GM10847 (cell line): ENCODE data around the gene XPR1.

ENCODE experiments used
- POLR2A ChIP-seq: IDR thresholded peaks from 2 replicates; pipeline ENCODE4 v1.6.1; 2011; ENCODE audit not compliant: insufficient read length; ENCODE audit errors: extremely low read depth

The XPR1 gene

DNA sequence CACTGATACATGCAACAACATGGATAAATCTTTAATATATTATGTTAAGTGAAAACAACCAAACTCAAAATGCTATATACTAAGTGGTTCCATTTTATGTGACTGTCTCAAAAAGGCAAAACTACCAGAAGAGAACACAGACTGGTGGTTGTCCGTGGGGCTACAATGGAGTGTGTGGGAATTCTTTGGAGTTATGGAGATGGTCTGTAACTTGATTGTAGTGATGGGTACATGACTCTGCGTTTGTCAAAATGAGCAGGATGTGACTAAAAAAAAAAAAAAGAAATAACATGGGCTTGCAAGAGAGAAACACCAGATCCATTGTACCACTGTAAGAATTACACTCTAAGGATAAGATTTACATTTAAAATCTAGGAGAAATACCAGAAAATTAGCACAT lies 228.7 kb downstream of the XPR1 start:
- TF ChIP-seq POLR2A = no peak

- no peak for TF ChIP-seq POLR2A
Observed at GRCh38 chr1:180862305-180862704, 230.5 kb downstream of the XPR1 start.

DNA sequence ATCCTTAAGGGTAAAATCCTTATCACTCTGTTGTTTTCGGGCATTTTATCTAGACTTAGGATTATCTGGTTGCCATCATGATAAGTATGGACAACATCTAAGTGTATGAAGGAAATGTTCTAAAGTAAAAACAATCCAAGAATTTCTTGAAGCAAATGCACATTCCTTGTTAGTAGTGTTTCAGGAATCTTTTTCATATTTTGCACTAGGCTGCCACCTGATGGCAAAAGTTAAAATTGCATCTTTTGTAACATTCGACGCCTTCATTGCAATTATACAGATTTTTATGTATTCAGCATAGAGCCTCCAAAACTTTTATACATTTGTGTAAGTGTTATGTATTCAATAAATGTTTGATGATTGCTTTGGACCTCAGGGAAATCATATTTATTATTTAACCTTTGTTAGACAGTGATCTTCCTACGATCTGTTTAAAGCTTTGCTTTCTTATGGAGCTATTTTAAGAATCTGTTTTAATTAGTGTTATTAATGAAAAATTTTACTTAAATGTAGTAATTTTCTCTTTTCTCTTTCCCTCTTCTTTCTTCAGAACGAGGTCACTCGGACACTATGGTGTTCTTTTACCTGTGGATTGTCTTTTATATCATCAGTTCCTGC lies 231.4 kb downstream of the XPR1 start:
- no peak for TF ChIP-seq POLR2A

GRCh38 chr1:180881806-180882509 lies 250.1 kb downstream of the XPR1 start:
- TF ChIP-seq POLR2A = no peak

GRCh38 chr1:180884588-180885300 lies 252.9 kb downstream of the XPR1 start:
- TF ChIP-seq POLR2A = no peak

- no peak for TF ChIP-seq POLR2A
Observed at GRCh38 chr1:180886338-180886737, 254.5 kb downstream of the XPR1 start.

GRCh38 chr1:180887841-180888240 lies 256.0 kb downstream of the XPR1 start:
- TF ChIP-seq POLR2A = no peak

DNA sequence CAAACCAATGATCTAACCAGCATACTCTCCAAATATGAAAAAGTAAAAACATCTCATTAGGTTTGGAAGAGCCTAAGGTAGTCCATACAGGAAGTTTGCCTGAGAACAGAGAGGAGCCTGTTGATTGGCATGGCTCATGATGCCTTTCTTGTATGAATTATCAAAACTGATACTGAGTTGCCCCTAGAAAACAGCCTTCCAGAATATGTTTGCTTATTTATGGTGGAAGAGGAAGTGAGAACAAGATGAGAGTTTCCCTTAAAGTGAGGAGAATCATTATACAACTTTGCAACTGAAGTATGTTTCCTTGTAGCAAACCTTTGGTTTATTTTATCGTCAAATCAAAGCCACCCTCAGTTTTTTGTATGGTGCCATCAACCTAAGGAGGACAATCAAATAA lies 257.0 kb downstream of the XPR1 start:
- no peak for TF ChIP-seq POLR2A

GRCh38 chr1:180889325-180889724 lies 257.5 kb downstream of the XPR1 start:
- TF ChIP-seq POLR2A = no peak

GRCh38 chr1:180892272-180892671 lies 260.4 kb downstream of the XPR1 start:
- TF ChIP-seq POLR2A = no peak

DNA sequence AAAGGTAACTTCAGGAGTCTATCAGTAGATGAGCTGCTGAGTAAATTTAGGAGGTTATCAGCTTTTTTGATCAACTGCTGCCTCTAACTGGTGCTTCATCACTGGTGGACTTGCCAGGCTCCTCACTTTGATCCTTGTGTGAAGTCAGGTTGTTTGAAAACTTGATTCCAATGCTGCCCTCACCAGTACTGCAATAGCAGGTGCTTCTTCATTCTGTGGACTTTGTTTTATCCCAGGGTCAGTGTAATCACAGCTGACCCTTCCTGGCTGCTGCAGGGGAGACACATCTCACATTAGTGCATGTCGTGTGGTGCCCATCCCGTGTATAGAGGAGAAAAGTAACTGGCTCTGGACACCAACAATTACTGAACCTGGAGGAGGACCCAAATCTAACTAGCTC lies 260.9 kb downstream of the XPR1 start:
- no peak for TF ChIP-seq POLR2A

- no peak for TF ChIP-seq POLR2A
Observed at GRCh38 chr1:180893614-180894013, 261.8 kb downstream of the XPR1 start.

DNA sequence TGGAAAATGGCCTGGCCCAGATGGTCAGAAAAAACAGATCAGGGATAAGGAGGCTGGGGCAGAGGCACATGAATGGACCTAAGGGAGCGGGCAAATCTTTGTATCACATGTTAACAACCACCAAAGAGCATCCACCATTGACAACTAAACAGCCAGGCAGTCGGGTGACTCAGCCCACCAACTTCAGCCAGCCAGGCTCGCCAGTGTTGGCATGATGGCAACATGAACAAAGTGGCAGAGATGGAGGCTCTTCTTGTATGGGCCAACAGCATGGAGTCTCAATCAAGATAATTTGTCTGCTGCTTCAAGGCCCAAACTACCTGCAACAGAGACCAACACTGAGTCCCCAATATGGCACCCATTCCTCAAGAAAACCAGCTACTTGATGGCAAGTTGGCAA lies 264.3 kb downstream of the XPR1 start:
- TF ChIP-seq POLR2A = no peak

- no peak for TF ChIP-seq POLR2A
Observed at GRCh38 chr1:180898441-180899219, 266.8 kb downstream of the XPR1 start.

GRCh38 chr1:180899262-180899661 lies 267.4 kb downstream of the XPR1 start:
- no peak for TF ChIP-seq POLR2A
